GM12878 (cell line): ENCODE measurements around the gene TMC5. TPM values are rescaled to one million over a fixed set of nuclear protein-coding genes. Genes with fewer than 3 reads are reported as not detected.

Source experiments
- ATAC-seq: fragments of 200-7000 bp; cut with Tn5 transposase; 3 replicates; pipeline ENCODE4 v1.9.1; 2020; ENCODE audit warnings: mild to moderate bottlenecking, moderate library complexity
- BruUV-seq: library from RNA; stranded (reverse); fragments of 400-500 nt; replicated peaks from 2 replicates; lab custom pipeline; 2021; lab: Mats Ljungman, UMichigan
- CTCF ChIA-PET: fragments of 300-600 bp; sonication (Branson Sonifier 250); formaldehyde crosslinking; extraction: SDS; loops from one replicate; lab custom pipeline; 2021; ENCODE audit warnings: inconsistent platforms; lab: Yijun Ruan, JAX
- POLR2A ChIA-PET: fragments of 350-600 bp; formaldehyde crosslinking; extraction: SDS; loops from one replicate; lab custom pipeline; 2021; ENCODE audit warnings: inconsistent platforms; lab: Charles Lee
- RAD21 ChIA-PET: fragments of 300-600 bp; sonication (Branson Sonifier 250); formaldehyde crosslinking; loops from one replicate; lab custom pipeline; 2023; ENCODE audit warnings: antibody characterized with exemption; ENCODE audit not compliant: unreplicated experiment; lab: Charles Lee
- SMC1A ChIA-PET: fragments of 300-600 bp; sonication (Branson Sonifier 250); formaldehyde crosslinking; loops from one replicate; lab custom pipeline; 2023; ENCODE audit not compliant: unreplicated experiment, uncharacterized antibody; lab: Charles Lee
- DNase-seq: peaks from one replicate; pipeline ENCODE4 v3.0.0-alpha.2; 2011; ENCODE audit warnings: low read depth, low spot score
- FAIRE-seq: peaks from 3 replicates; lab custom pipeline; 2011; peaks lifted over from hg19 to GRCh38; lab: Jason Lieb, UNC
- H2AFZ ChIP-seq: 2 replicates; pipeline ENCODE4 v1.6.0; 2011; ENCODE audit warnings: low read depth, low read length, control low read depth; ENCODE audit not compliant: control insufficient read depth
- H3K27ac ChIP-seq: 2 replicates; pipeline ENCODE4 v1.5.1; 2011; ENCODE audit warnings: control low read depth; ENCODE audit not compliant: control insufficient read depth, insufficient read depth
- H3K27me3 ChIP-seq, 2 experiments: replicated peaks in 1 of 2; 2 replicates each; pipeline versions ENCODE4 v1.6.0 to v1.6.1; 2011; ENCODE audit warnings: low read length in 1 of 2; ENCODE audit not compliant: control insufficient read depth in 2 of 2, insufficient read depth in 2 of 2
- H3K36me3 ChIP-seq, 2 experiments: 2 replicates each; pipeline ENCODE4 v1.5.1; 2011; ENCODE audit warnings: low read length in 1 of 2; ENCODE audit not compliant: control insufficient read depth in 2 of 2, insufficient read depth in 2 of 2
- H3K4me1 ChIP-seq: 2 replicates; pipeline ENCODE4 v1.6.1; 2011; ENCODE audit warnings: mild to moderate bottlenecking, low read length, moderate library complexity, mixed read lengths; ENCODE audit not compliant: control insufficient read depth, insufficient read depth
- H3K4me2 ChIP-seq: 2 replicates; pipeline ENCODE4 v1.6.0; 2011; ENCODE audit warnings: control low read depth; ENCODE audit not compliant: control insufficient read depth, insufficient read depth
- H3K4me3 ChIP-seq: fragments of 200-600 bp; sonication (generic); 2 replicates; pipeline ENCODE4 v1.5.1; 2016
- H3K79me2 ChIP-seq: 2 replicates; pipeline ENCODE4 v1.6.0; 2011; ENCODE audit warnings: low read length; ENCODE audit not compliant: control insufficient read depth, insufficient read depth
- H3K9ac ChIP-seq: 2 replicates; pipeline ENCODE4 v1.8.0; 2011; ENCODE audit warnings: low read length, control low read depth, mixed read lengths; ENCODE audit not compliant: control insufficient read depth, insufficient read depth
- H3K9me3 ChIP-seq: replicated peaks from 3 replicates; pipeline ENCODE4 v1.5.1; 2011; ENCODE audit warnings: mild to moderate bottlenecking, low read length; ENCODE audit not compliant: control insufficient read depth, insufficient read depth
- H4K20me1 ChIP-seq: 2 replicates; pipeline ENCODE4 v1.6.0; 2011; ENCODE audit not compliant: control insufficient read depth, insufficient read depth
- BACH1 ChIP-seq: fragments of 450-650 bp; IDR thresholded peaks from 2 replicates; pipeline ENCODE4 v1.6.1; 2017; ENCODE audit warnings: mild to moderate bottlenecking, borderline replicate concordance
- CTCF ChIP-seq, 3 experiments: IDR thresholded peaks in 2 of 3; conservative IDR thresholded peaks in 1 of 3; 2 replicates each; pipeline ENCODE4 v1.5.1; 2011; ENCODE audit warnings: low read depth in 3 of 3, low read length in 3 of 3, mild to moderate bottlenecking in 3 of 3, control low read depth in 2 of 3, moderate library complexity in 2 of 3, inconsistent platforms in 1 of 3, mixed read lengths in 1 of 3; ENCODE audit not compliant: control insufficient read depth in 2 of 3, insufficient read depth in 1 of 3; ENCODE audit errors: extremely low read depth in 1 of 3
- E4F1 ChIP-seq: fragments of 450-650 bp; IDR thresholded peaks from 2 replicates; pipeline ENCODE4 v1.6.1; 2018; ENCODE audit warnings: borderline replicate concordance, mild to moderate bottlenecking; ENCODE audit not compliant: partially characterized antibody
- EZH2 ChIP-seq: IDR thresholded peaks from 2 replicates; pipeline ENCODE4 v1.6.1; 2012; ENCODE audit warnings: low read depth, mild to moderate bottlenecking, control low read depth, inconsistent platforms, low read length, borderline replicate concordance; ENCODE audit not compliant: control insufficient read depth
- HCFC1 ChIP-seq: fragments of 150-350 bp; IDR thresholded peaks from 2 replicates; pipeline ENCODE4 v1.6.1; 2014; ENCODE audit warnings: low read length
- JUND ChIP-seq: IDR thresholded peaks from 2 replicates; pipeline ENCODE4 v1.6.1; 2012; ENCODE audit warnings: low read depth, mild to moderate bottlenecking, low read length, improper control_type of control experiment, moderate library complexity
- PAX5 ChIP-seq: IDR thresholded peaks from 2 replicates; pipeline ENCODE4 v1.6.1; 2011; ENCODE audit warnings: low read depth, low read length, borderline replicate concordance
- RUNX3 ChIP-seq: IDR thresholded peaks from 2 replicates; pipeline ENCODE4 v1.6.1; 2012; ENCODE audit warnings: low read length, inconsistent platforms
- SKIL ChIP-seq: fragments of 450-650 bp; IDR thresholded peaks from 2 replicates; pipeline ENCODE4 v1.6.1; 2017; ENCODE audit warnings: mild to moderate bottlenecking, low read depth, inconsistent platforms; ENCODE audit not compliant: poor library complexity, severe bottlenecking
- WGBS: methylation state at CpG from one replicate; pipeline ENCODE4 v1.1.6; 2016; ENCODE audit warnings: low lambda C conversion rate; ENCODE audit not compliant: insufficient replicate concordance, insufficient coverage; ENCODE audit errors: missing lambda C conversion rate; 5-methylcytosine and 5-hydroxymethylcytosine counted together
- in situ Hi-C: fragments of 300-500 bp; cut with MboI; formaldehyde crosslinking; loops from 9 replicates; pipeline ENCODE4 v1.14.3; 2018; ENCODE audit warnings: mixed read lengths
- intact Hi-C: fragments of 100-400 bp; cut with micrococcal nuclease; formaldehyde crosslinking; loops from one replicate; pipeline ENCODE4 v1.14.2; 2022; ENCODE audit not compliant: unreplicated experiment
- polyA plus RNA-seq, 11 experiments: library from polyadenylated mRNA; depleted of rRNA in 4 of 11; unstranded in 6 of 11; stranded (reverse) in 5 of 11; fragments of >200 nt; fragmentation: Nextera tagmentation in 4 of 11; fragmentation: Illumina TruSeq in 1 of 11; extraction: Ambion mirVana in 4 of 11; extraction: Trizol in 1 of 11; gene quantifications; 1 replicate in 1 of 11; 2 replicates in 10 of 11; pipeline versions ENCODE4 v1.2.1 to v1.2.3, GENCODE V29; 2011 to 2016; ENCODE audit warnings: inconsistent platforms in 2 of 11, missing spikeins in 2 of 11, low read depth in 1 of 11
- total RNA-seq, 4 experiments: library from RNA; depleted of rRNA in 3 of 4; stranded (reverse); fragments of >200 nt in 3 of 4; fragmentation: Illumina TruSeq in 1 of 4; extraction: Trizol in 1 of 4; gene quantifications; 2 replicates each; pipeline versions ENCODE4 v1.2.1 to v1.2.3, GENCODE V29; 2013 to 2021
- TF ChIP-seq, protein P1 (sequence below): fragments of 450-650 bp; IDR thresholded peaks from 2 replicates; pipeline ENCODE4 v1.6.1; 2016; ENCODE audit warnings: mild to moderate bottlenecking, moderate library complexity, borderline replicate concordance
- TF ChIP-seq, protein P2 (sequence below): fragments of 450-650 bp; IDR thresholded peaks from 2 replicates; pipeline ENCODE4 v1.6.1; 2016; ENCODE audit warnings: mild to moderate bottlenecking

The TMC5 gene
- total and polyA plus RNA-seq, 10 of the 15 experiments (the other 5 are each of a cell fraction or from before 2014, with no cell fraction given), result 0.01 to 0.10 (median 0.07) TPM; not detected in 5

- Histone ChIP-seq H3K4me1 (no peaks in the 10 kb centered on the region), H2AFZ (no peak overlapping the region), H3K79me2 (no peaks in the 10 kb centered on the region), H3K9ac (no peak overlapping the region), H3K9me3 (no peaks in the 10 kb centered on the region; the same call in 2 of the 3 replicates), H3K4me3 (no peak overlapping the region), H3K27me3 (no peaks in the 10 kb centered on the region; a peak in 1 of 4 replicates), H3K4me2 (no peak overlapping the region), H3K27ac (no peak overlapping the region), H4K20me1 (no peaks in the 10 kb centered on the region), H3K36me3 (no peaks in the 10 kb centered on the region)
- WGBS, result 7% methylated on average over 1 of the region's 1 CpG
- ATAC-seq, result no peak
- in situ Hi-C loops (no loop called here), intact Hi-C loops (no loop called here)
- no peak for DNase-seq
- FAIRE-seq, result no peak
- ChIA-PET RAD21 (no interaction called here), CTCF (interaction anchor here (0.6 to 6.6 kb wide), 2 partner anchors 116 to 134 kb away, joined by 3 to 63 read pairs; no protein-coding TSS in a partner anchor), SMC1A (interaction anchor here (1.5 kb wide), 1 partner anchor 116 kb away, joined by 3 read pairs; no protein-coding TSS in a partner anchor), POLR2A (no interaction called here)
- no TSS peak for BruUV-seq
- TF ChIP-seq SKIL (no peak), BACH1 (no peak), CTCF (IDR thresholded peaks at IDR 0.05 in 2 of 3, conservative IDR thresholded peaks at IDR 0.05 in 1 of 3; ENCODE audit: control insufficient read depth in 2 of 3, extremely low read depth in 1 of 3, insufficient read depth in 1 of 3, low read depth in 3 of 3, low read length in 3 of 3) (no peak), RUNX3 (no peak), HCFC1 (no peak), E4F1 (no peak), PAX5 (no peak), JUND (no peak), EZH2 (no peak)
- TF ChIP-seq, protein P1, sequence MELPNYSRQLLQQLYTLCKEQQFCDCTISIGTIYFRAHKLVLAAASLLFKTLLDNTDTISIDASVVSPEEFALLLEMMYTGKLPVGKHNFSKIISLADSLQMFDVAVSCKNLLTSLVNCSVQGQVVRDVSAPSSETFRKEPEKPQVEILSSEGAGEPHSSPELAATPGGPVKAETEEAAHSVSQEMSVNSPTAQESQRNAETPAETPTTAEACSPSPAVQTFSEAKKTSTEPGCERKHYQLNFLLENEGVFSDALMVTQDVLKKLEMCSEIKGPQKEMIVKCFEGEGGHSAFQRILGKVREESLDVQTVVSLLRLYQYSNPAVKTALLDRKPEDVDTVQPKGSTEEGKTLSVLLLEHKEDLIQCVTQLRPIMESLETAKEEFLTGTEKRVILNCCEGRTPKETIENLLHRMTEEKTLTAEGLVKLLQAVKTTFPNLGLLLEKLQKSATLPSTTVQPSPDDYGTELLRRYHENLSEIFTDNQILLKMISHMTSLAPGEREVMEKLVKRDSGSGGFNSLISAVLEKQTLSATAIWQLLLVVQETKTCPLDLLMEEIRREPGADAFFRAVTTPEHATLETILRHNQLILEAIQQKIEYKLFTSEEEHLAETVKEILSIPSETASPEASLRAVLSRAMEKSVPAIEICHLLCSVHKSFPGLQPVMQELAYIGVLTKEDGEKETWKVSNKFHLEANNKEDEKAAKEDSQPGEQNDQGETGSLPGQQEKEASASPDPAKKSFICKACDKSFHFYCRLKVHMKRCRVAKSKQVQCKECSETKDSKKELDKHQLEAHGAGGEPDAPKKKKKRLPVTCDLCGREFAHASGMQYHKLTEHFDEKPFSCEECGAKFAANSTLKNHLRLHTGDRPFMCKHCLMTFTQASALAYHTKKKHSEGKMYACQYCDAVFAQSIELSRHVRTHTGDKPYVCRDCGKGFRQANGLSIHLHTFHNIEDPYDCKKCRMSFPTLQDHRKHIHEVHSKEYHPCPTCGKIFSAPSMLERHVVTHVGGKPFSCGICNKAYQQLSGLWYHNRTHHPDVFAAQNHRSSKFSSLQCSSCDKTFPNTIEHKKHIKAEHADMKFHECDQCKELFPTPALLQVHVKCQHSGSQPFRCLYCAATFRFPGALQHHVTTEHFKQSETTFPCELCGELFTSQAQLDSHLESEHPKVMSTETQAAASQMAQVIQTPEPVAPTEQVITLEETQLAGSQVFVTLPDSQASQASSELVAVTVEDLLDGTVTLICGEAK, result no peak
- TF ChIP-seq, protein P2, sequence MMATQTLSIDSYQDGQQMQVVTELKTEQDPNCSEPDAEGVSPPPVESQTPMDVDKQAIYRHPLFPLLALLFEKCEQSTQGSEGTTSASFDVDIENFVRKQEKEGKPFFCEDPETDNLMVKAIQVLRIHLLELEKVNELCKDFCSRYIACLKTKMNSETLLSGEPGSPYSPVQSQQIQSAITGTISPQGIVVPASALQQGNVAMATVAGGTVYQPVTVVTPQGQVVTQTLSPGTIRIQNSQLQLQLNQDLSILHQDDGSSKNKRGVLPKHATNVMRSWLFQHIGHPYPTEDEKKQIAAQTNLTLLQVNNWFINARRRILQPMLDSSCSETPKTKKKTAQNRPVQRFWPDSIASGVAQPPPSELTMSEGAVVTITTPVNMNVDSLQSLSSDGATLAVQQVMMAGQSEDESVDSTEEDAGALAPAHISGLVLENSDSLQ, result no peak
Observed at GRCh38 chr16:19386525-19386924, 31.2 kb upstream of the TMC5 start.
